GM21619 (cell line): ENCODE data around the gene TTF2.
"Not testable (repeated sequence)": the region's sequence is repeated elsewhere in the genome, so short reads cannot be mapped to it uniquely, and the experiment has no call there.

Source experiments
- ATAC-seq: cut with Tn5 transposase; IDR thresholded peaks from one replicate; pipeline ENCODE4 v1.9.1; 2021; ENCODE audit not compliant: unreplicated experiment

The TTF2 gene

GRCh38 chr1:117119144-117119543 is 59.0 kb downstream of the TTF2 start:
- ATAC-seq: not testable (repeated sequence)

GRCh38 chr1:117120774-117121588 is 60.9 kb downstream of the TTF2 start:
- no peak for ATAC-seq

GRCh38 chr1:117121589-117122329 is 61.6 kb downstream of the TTF2 start, which contains the start of gene TRIM45:
Gene TRIM45 (minus strand): TSS chr1:117121749. CDS start chr1:117121201, 548 bp downstream.
- ATAC-seq: peak; percentile 92

GRCh38 chr1:117122330-117123025 is 62.4 kb downstream of the TTF2 start:
- ATAC-seq: no peak

- ATAC-seq: no peak
These were observed 63.1 kb downstream of the TTF2 start for GRCh38 chr1:117123274-117123673.

GRCh38 chr1:117124661-117125060 is 64.5 kb downstream of the TTF2 start:
- no peak for ATAC-seq

- no peak for ATAC-seq
These were observed 67.7 kb downstream of the TTF2 start for GRCh38 chr1:117127795-117128194.

GRCh38 chr1:117128323-117129079 is 68.4 kb downstream of the TTF2 start:
- ATAC-seq: no peak

GRCh38 chr1:117130526-117130925 is 70.4 kb downstream of the TTF2 start:
- ATAC-seq: no peak

- no peak for ATAC-seq
These were observed 75.2 kb downstream of the TTF2 start for GRCh38 chr1:117135329-117135728.

- ATAC-seq: no peak
These were observed 76.6 kb downstream of the TTF2 start for GRCh38 chr1:117136749-117137148.

- no peak for ATAC-seq
These were observed 77.2 kb downstream of the TTF2 start for GRCh38 chr1:117137281-117137855.

GRCh38 chr1:117138106-117138505 is 78.0 kb downstream of the TTF2 start:
- no peak for ATAC-seq

GRCh38 chr1:117138561-117138960 is 78.4 kb downstream of the TTF2 start:
- ATAC-seq: no peak

- ATAC-seq: no peak
These were observed 82.1 kb downstream of the TTF2 start for GRCh38 chr1:117142200-117142599.

- ATAC-seq: no peak
These were observed 83.0 kb downstream of the TTF2 start for GRCh38 chr1:117143172-117143571.

- no peak for ATAC-seq
These were observed 83.7 kb downstream of the TTF2 start for GRCh38 chr1:117143871-117144270.

GRCh38 chr1:117146072-117146471 is 85.9 kb downstream of the TTF2 start:
- ATAC-seq: no peak

GRCh38 chr1:117146575-117147340 is 86.6 kb downstream of the TTF2 start:
- no peak for ATAC-seq

GRCh38 chr1:117147341-117147831 is 87.3 kb downstream of the TTF2 start:
- ATAC-seq: no peak
